BE2C (cell line): ENCODE measurements around the gene RAB43.

Experiments
- DNase-seq: peaks from one replicate; pipeline ENCODE4 v3.0.0-alpha.2; 2020
- H3K27me3 ChIP-seq: fragments of 250-450 bp; sonication (Bioruptor Pico); 2 replicates; pipeline ENCODE4 v1.5.1; 2020; ENCODE audit warnings: mild to moderate bottlenecking
- H3K36me3 ChIP-seq: fragments of 250-450 bp; sonication (Bioruptor Pico); 2 replicates; pipeline ENCODE4 v1.5.1; 2020; ENCODE audit warnings: mild to moderate bottlenecking
- H3K4me1 ChIP-seq: fragments of 250-450 bp; sonication (Bioruptor Pico); 2 replicates; pipeline ENCODE4 v1.5.1; 2020
- H3K4me3 ChIP-seq: 2 replicates; pipeline ENCODE4 v1.5.1; 2011; ENCODE audit warnings: low read depth, low read length
- H3K9me3 ChIP-seq: fragments of 250-450 bp; sonication (Bioruptor Pico); 2 replicates; pipeline ENCODE4 v1.5.1; 2020
- CTCF ChIP-seq: IDR thresholded peaks from 2 replicates; pipeline ENCODE4 v1.5.1; 2012; ENCODE audit warnings: mild to moderate bottlenecking, low read depth, low read length

Gene RAB43

GRCh38 chr3:129106866-129107565 is 14.6 kb downstream of the RAB43 start:
- TF ChIP-seq CTCF: no peak
- no peaks in the 10 kb centered on the region for H3K36me3 ChIP-seq
- no peaks in the 10 kb centered on the region for H3K4me1 ChIP-seq
- no peaks in the 10 kb centered on the region for H3K9me3 ChIP-seq
- no peak overlapping the region for H3K4me3 ChIP-seq
- no peaks in the 10 kb centered on the region for H3K27me3 ChIP-seq
- DNase-seq: no peak

- H3K4me3 ChIP-seq: no peak overlapping the region
- no peaks in the 10 kb centered on the region for H3K27me3 ChIP-seq
- no peaks in the 10 kb centered on the region for H3K9me3 ChIP-seq
- TF ChIP-seq CTCF: peak; percentile 27; the same call in 1 of the 2 replicates
- no peaks in the 10 kb centered on the region for H3K36me3 ChIP-seq
- DNase-seq: no peak
- H3K4me1 ChIP-seq: no peaks in the 10 kb centered on the region
Measured at GRCh38 chr3:129106320-129106719, 15.3 kb downstream of the RAB43 start.

GRCh38 chr3:129105862-129106261 is 15.7 kb downstream of the RAB43 start:
- Histone ChIP-seq H3K4me3 (no peak overlapping the region), H3K36me3 (no peaks in the 10 kb centered on the region), H3K4me1 (no peaks in the 10 kb centered on the region), H3K27me3 (no peaks in the 10 kb centered on the region), H3K9me3 (no peaks in the 10 kb centered on the region)
- DNase-seq: no peak
- TF ChIP-seq CTCF: no peak

GRCh38 chr3:129104498-129105079 is 17.0 kb downstream of the RAB43 start:
- no peaks in the 10 kb centered on the region for H3K36me3 ChIP-seq
- no peak for DNase-seq
- TF ChIP-seq CTCF: no peak
- no peaks in the 10 kb centered on the region for H3K4me1 ChIP-seq
- H3K9me3 ChIP-seq: no peaks in the 10 kb centered on the region
- H3K4me3 ChIP-seq: no peak overlapping the region
- no peaks in the 10 kb centered on the region for H3K27me3 ChIP-seq

- no peak for TF ChIP-seq CTCF
- no peak for DNase-seq
- Histone ChIP-seq H3K9me3 (no peaks in the 10 kb centered on the region), H3K27me3 (no peaks in the 10 kb centered on the region), H3K4me3 (no peak overlapping the region), H3K36me3 (no peaks in the 10 kb centered on the region), H3K4me1 (no peaks in the 10 kb centered on the region)
Measured at GRCh38 chr3:129104051-129104450, 17.6 kb downstream of the RAB43 start.

GRCh38 chr3:129103296-129103695 is 18.3 kb downstream of the RAB43 start:
- H3K4me1 ChIP-seq: no peaks in the 10 kb centered on the region
- no peaks in the 10 kb centered on the region for H3K27me3 ChIP-seq
- no peak for TF ChIP-seq CTCF
- H3K36me3 ChIP-seq: no peaks in the 10 kb centered on the region
- H3K9me3 ChIP-seq: no peaks in the 10 kb centered on the region
- H3K4me3 ChIP-seq: no peak overlapping the region
- no peak for DNase-seq
